Activated CD8-positive, alpha-beta memory T cell treated with anti-CD3 and anti-CD28 coated beads, Interleukin-2, amount 50 U/mL, for 1 hour (primary cell): ENCODE data around the gene TNRC18.
"Not testable (repeated sequence)": the region's sequence is repeated elsewhere in the genome, so short reads cannot be mapped to it uniquely, and the experiment has no call there.

ENCODE experiments used
- DNase-seq: peaks from one replicate; pipeline ENCODE4 v3.0.0-alpha.2; 2020; ENCODE audit errors: extremely low read depth

The TNRC18 gene

DNA sequence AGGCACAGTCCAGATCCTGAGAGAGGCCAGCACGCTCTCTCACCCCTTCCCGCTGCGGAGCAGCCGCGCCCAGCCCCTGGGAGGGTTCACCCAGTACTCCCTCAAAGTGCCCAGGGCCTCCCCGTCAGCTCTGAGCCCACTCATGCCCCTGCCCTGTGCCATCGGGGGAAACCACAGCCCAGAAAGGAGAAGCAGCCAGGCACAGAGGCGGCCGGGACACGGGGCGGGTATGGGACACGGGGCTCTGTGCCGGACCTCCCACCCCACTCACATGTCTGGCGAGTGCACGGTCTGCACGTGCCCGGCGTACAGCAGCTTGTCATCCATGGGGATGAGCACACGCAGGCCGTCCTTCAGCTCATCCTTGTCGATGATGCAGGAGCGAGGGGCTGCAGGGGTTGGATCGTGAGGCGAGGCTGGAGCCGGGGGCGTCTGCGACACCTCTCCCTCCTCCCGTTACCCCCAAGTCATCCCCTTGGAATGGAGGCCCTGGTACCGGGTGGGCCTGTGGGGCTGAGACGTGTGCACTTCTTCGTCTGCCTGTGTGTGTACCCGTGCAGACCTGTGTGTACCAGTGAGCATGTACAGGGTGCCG, 102.7 kb downstream of the TNRC18 start:
- no peak for DNase-seq

DNA sequence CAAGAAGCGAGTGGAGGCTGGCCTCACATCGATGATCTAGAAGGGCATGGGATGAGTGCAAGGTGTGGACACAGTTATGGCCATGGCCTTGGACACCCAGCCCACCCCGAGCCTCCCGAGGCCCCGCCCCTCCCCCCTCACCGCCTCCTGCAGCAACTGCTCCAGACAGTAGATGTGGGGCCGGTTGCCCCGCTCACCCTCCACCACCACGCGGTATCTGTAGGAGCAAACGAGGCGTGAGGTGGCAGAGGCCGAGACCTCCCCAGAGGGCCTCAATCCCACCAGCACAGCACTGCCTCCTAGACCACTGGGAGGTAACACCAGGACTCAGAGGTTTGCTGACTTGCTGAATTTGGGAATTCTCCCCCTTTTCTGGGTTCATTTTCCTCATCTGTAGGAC, 103.2 kb downstream of the TNRC18 start:
- DNase-seq: no peak

DNA sequence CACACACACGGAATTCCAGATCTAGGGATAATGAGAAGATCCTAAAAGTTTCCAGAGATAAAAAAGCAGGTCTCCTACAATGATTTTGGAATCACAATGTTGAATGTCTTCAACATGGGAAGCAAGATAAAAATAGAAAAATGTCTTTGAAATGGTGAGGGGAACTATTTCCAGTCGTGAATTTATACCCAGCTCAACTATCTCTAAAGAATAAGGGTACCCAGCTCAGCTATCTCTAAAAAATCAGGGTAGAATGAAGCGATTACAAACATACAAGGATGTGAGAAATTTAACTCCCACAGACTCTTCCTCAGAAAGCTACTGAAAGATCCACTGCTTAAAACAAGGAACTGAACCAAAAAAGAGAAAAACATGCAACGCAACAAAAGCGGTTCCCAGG, 105.0 kb downstream of the TNRC18 start:
- not testable (repeated sequence) for DNase-seq

DNA sequence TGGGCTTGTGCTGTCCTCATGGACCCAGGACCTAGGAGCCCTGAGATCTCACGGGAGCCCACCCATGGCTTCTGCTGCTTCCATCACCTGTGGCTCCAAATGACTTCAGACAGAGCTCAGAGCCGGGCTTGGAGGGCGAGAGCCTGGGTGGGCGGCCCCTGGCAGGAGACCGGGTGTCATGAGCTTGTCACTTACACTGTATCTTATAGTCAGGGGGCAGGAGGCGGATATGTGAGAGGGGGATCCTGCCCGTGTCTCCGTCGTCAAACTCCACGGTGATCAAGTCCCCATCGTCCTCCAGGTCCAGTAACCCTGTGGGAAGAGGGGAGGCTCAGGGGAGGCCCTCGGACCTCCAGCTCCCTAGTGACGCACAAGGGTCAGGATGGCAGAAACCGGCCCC, 107.9 kb downstream of the TNRC18 start:
- no peak for DNase-seq

DNA sequence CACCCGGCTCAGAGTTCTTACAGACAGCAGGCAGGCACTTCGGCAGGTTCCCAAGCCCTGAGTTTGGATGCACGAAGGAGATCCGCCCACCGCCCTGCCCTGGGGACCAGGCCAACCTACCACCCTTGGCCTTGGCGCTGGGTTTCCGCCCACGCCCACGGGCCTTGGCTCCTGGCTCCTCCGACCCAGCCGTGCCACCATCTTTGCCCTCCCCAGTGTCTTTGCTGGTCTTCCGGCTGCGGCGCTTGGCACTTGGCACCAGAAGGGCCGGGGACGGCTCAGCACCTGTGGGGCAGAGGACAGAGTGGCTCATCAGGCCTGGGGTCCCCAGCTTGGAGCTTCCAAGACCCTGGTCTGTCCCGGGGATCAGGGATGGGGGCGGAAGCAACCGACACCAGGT, 108.8 kb downstream of the TNRC18 start:
- no peak for DNase-seq

DNA sequence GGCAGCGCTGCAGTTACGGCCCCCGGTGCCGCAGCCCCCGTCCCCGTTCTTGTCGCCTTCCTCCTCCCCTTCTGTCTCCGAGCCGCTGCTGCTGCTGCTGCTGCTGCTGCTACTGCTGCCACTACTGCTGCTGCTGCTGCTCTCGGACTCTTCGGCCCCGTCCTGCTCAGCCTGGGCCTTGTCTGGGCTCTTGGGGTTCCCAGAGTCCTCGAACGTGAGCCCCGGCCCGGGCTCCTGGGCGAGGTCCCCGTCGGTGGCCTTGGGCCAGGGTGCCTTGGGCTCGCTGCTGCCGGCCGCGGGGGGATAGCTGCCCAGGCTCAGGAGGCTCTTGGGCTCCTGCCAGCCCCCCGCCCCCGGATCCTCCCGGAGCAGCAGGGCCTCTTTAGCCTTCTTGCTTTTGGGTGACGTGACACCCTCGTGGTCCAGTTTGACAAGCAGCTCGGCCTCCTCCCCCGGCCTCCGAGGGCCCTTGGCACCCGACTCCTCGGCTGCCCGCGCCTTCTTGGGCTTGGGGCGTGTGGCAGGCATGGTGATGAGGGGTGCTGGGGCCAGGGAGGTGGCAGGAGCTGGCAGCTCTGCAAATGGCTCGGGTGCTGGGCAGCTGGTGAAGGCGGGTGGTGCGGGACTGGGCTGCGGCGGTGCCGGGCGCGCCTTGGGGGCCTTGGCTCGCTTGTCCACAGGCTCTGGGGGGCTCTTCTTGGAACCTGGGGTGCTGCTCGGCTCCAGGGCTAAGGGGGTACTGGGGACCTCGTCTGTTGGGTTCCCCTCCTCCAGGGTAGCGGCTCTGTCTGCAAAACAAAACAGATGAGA, 110.4 kb downstream of the TNRC18 start:
- DNase-seq: not testable (repeated sequence)

DNA sequence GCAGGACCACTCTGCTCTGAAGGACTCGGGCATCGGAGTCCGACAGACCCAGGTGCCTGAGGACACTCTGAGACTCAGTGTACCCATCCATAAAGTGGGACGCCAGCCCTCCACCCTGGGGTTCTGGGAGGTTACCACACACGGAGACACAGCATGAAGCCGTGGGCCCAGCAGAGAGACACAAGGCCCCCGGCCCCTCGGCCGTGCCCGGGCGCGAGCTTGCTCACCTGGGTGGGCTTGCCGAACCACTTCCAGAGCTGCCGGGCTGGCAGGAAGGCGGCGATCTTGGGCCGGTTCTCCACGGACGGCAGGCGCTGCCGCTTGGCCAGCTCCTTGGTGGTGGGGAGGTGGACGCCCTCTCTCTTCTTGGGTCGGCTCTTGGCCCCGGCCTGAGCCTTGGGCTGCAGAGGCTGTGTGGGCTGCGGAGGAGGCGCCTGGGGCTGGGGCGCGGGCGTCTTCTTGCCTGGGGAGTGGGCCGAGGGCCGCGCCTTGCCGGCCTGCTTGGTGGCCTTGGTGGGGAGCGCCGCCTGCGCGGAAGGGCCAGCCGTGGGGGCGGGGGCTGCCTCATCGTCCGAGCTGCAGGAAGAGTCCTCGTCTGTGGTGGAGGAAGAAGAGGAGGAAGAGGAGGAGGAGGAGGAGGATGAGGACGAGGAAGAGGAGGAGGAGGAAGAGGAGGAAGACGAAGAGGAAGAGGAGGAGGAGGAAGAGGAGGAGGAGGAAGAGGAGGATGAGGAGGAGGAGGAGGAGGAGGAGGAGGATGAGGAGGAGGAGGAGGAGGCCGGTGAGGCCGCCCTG, 111.2 kb downstream of the TNRC18 start:
- DNase-seq: not testable (repeated sequence)

DNA sequence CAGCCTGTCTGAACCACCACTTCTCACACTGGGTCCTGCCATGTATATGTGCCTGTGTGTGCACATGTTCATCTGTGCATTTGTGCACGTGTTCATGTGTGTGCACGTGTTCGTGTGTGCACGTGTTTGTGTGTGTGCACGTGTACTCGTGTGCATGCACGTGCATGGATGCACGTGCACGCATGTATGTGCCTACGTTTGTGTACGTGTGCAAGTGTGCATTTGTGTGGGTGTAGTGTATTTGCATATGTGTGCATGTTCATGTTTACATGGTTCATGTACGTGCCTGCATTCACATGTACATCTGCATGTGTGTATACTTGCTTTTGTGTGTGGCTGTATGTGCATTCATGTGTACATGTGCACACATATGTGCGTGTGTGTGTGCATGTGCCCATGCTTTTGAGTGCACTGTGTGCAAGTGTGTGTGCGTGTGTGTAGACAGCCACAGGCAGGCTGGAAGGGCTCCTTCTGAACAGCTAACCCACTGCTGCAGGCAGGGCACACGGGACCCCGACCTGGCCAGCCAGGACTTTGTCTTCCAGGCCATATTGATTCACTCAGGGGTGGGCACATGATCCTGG, 112.7 kb downstream of the TNRC18 start:
- no peak for DNase-seq

DNA sequence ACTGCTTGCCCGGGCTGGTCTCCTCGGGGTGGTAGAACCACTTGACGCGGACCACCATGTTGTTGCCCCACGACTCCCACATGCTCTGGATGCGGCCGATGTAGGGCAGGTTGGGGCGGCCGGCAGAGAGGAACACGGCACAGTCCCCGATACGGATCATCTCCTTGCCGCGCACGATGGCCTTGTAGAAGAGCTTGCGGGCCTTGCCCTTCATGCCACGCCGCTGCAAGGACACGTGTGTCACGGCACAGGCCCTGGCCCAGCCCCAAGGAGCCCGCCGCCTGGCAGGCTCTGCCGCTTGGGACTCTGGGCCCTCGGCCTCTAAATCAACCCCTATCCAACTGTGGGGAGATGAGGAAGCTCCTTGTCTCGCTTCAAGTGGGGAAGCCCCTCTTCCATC, 114.5 kb downstream of the TNRC18 start:
- DNase-seq: no peak

DNA sequence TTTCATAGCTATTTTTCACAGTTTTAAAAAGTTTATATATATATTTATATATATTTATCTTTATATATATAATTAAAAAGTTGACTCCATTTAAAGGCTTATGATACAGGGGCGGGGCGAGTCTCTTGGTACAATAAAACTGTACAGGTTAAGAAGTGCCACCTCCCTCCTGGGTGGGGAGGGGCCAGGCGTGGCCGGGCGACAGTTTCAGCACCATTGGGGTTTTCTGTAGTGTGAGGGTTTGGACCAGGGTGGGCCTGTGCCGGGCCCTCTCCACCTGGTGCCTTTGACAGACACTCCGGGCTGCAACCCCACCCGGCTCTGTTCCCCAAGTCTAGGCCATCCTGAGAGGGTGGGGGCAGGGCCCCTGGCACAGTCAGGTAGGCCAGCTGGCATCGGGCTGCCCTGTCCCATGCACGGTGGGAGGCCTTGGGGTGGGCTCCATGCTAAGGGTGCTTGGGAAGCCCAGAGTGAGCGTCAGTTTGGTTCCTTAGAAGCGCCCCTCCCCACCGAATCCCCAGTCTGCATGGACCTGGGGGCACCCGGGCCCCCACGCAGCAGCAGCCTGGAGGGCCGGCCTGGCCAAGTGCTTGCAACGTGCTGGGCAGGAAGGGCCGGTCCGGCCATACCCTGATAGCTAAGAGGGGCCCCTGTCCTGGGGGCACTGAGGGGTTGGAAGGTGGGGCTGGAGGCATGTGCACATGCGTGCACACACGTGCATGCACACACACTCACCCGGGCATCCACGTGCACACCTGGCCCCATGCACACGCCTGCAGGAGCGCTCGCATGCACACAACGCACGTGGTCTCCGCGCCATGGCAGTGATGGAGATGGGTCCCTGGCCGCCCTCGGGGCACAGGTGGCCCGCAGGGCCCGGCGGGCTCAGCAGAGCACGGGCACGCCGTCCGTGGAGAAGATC, 116.2 kb downstream of the TNRC18 start:
- DNase-seq: not testable (repeated sequence)

DNA sequence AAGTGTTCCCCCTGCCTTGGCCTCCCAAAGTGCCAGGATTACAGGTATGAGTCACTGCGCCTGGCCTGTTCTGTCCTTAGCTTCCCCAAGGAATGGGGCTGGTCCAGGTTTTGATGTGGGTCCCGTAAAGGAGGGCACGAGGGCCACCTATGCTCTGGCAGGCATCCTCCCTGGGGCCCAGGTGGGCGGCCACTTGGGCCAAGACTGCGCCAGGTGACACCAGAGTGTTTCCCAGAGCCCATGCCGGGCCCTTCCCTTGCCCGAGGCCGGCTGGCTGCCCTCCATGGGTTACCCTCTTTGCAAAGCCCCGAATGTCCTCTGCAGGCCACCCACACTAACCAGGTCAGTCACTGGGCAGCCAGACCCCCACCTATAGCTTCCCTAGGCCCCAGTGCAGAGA, 118.6 kb downstream of the TNRC18 start:
- DNase-seq: not testable (repeated sequence)

DNA sequence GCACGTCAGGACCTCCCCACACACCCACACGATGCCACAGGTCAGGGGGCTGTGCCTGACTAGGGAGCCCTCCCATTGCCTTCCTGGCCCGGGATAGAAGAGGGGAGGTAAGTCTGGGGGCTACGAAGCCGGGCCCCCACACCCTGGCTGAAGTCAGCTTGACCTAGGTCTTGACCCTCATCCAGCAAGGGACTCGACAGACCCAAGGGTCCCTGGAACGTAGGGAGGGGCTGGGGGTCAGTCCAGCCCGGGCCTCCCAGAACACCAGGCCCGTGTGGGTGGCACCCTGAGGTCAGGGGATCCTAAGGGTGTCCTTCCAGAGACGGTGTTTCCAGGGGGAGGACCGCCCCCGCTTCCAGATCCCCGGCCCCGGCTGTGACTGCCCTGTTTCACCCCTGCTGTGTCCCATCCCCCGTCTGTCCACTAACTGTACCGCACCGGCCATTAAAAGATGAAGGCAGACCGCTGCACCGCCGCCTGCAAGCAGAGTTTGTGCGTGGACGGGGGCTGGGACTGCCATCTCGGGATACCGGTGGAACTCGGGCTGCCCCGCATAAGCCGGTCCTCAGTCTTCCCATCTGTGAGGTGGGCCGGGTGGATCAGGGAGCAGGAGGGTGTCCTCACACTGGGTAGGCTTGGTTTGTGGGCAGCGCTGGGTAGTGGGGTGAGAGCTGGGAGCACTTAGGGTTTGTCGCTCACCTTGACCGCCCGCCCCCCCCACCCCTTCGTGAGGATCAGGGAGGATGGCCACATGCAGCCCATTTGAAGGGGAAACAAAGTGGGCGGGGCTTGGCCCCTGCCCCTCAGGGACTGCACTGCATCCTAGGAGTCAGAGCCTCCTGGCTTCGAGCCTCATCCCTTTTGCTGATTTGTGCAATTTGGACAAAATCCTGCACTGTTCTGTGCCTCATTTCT, 119.8 kb downstream of the TNRC18 start:
- no peak for DNase-seq

DNA sequence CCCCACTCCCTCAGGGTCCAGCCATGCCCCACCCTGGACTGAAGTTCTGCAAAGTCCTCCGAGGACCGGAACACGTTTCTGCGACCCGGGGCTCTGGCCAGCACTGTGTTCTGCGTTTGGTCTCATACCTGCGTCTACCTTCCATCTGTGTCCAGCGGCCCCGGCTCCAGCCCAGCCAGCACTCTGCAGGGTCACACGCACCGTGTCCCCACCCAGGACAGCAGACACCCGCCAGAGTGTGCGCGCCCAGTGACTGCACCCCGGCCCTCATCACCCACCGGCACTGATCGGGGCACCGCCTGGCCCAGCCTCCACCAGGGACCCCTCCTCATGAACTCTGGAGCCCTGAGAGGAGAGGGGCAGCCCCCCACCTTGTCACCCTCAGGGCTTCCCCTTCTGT, 120.6 kb downstream of the TNRC18 start:
- no peak for DNase-seq

DNA sequence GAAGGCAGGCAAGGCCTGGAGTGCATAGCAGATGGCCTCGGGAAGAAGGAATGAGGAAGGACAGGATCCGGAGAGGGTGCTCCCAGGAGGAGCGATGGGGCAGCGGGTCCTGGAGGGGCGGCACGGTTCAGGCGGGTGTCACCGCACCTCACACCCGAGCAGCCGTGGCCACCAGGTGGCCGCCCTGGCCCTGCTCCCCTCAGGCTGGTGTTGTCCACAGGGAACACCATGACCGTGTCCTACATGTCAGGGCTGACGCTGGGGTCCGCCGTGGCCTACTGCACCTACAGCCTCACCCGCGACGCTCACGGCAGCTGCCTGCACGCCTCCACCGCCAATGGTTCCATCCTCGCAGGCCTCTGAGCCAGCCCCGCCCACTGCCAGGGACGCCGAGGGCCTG, 121.1 kb downstream of the TNRC18 start:
- no peak for DNase-seq

DNA sequence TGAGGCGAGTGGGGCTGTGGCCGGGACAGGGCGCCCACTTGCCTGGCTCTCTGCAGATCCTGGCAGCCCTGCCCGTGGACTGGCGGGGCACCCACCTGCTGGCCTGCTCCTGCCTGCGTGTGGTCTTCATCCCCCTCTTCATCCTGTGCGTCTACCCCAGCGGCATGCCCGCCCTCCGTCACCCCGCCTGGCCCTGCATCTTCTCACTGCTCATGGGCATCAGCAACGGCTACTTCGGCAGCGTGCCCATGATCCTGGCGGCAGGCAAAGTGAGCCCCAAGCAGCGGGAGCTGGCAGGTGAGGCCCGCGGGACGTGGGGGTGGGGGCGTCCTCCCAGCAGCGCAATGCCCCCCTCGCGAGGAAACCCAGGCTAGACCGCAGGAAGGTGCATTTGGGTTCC, 123.3 kb downstream of the TNRC18 start:
- DNase-seq: no peak

DNA sequence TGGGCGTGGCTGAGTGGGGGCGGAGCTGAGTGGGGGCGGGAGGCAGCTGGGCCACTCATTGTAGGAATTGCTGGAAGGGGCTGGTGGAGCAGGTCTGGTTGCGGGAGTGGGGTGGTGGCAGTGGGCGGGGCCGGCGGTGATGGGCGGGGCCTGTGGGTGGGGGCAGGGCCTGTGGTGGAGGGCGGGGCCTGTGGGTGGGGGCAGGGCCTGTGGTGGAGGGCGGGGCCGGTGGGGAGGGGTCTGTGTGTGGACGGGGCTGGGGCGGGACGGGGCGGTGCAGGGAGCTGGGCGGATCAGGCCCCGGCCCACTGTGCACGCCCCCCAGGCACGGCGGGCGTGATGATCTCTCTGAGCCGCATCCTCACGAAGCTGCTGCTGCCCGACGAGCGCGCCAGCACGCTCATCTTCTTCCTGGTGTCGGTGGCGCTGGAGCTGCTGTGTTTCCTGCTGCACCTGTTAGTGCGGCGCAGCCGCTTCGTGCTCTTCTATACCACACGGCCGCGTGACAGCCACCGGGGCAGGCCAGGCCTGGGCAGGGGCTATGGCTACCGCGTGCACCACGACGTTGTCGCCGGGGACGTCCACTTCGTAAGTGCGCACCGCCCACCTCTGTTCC, 126.9 kb downstream of the TNRC18 start:
- DNase-seq: peak; percentile 44

DNA sequence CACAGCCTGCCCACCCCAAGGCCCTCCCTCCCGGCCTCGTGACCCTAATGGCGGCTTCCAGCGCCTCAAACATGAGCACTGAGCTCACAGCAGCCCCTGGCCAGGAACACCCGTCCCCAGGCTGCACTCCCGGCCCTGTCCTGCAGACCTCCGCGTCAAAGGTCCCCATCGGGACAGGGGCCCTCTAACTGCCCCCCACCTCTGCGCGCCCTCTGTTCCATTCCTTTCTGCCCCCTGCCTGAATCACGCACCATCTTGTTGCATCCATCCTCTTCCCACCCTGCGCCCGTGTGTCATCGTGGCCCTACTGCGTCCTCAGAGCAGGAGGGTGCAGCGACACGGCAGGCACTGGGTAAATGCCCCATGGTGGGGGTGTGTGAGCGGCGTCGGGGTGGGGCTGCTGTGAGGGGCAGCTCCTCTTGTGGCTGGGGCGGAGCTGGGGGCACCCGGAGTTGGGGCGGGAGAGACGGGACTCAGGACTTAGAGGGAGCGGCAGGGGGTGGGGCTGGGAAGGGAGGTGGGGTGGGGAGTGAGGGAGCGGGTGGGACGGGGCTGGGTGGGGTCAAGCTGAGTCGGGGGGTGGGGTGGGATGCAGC, 127.5 kb downstream of the TNRC18 start:
- DNase-seq: no peak

DNA sequence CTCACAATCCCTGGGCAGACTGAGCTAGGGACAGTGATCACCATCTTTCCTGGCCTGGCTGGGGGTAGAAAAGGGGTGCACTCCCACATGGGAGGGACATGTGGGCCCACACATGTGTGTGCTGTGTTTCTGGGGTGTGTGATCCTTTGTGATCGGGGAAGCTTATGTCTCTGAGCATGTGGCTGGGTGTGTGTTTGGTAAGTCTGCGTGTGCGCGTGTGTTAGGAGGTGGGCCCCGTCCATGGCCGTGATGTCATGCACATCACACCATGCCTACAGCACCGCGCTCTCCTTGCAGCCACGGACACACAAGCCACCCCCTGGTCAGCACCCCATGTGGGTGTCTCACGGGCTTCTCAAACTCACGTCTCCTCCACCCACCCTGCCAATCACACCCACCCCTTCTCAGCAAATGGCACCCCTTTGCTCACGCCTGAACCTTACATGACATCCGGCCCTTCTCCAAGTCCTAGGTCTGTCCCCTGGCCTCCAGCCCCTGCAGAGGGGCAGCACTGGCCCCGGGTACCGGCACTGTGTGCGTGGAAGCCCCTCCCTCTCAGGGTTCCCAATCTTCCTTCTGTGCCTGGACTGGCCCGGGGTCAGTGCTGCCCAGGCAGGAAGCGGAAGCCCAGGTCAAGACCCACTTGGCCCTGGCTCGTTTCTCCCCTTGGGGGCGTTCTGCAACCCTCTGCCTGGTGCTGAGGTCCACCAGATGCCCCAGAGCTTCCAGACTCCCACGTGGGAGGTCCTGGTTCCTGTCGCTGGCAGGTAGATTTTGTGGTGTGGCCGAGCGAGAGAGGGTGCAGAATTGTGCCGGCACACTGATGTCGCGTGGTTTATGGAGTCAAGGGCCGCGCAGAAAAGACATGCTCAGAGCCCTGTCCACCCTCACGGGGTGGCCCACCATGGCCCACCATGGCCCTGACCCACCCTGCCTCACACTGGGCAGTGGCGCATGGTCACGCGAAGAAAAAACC, 128.3 kb downstream of the TNRC18 start:
- DNase-seq: no peak
